T-cell (primary cell): ENCODE results near the gene ACAA2. TPM values are rescaled to one million over a fixed set of nuclear protein-coding genes. Genes with fewer than 3 reads are reported as not detected.

Experiments used
- ATAC-seq, 4 experiments: fragments of 200-7000 bp in 3 of 4; fragments of 150-1000 bp in 1 of 4; cut with Tn5 transposase; replicated peaks in 1 of 4; 1 replicate in 3 of 4; 2 replicates in 1 of 4; pipeline ENCODE4 v1.10.0; 2021; ENCODE audit warnings: moderate library complexity in 3 of 4, mild to moderate bottlenecking in 2 of 4, moderate number of reproducible peaks in 1 of 4
- CTCF ChIA-PET, 2 donors: fragments of 300-600 bp; sonication (Branson Sonifier 250); formaldehyde crosslinking; loops; one replicate each; lab custom pipeline; 2022; ENCODE audit warnings: antibody characterized with exemption in 2 of 2; lab: Charles Lee
- POLR2A ChIA-PET, 2 donors: fragments of 300-600 bp; sonication (Branson Sonifier 250); formaldehyde crosslinking; loops; one replicate each; lab custom pipeline; 2022; ENCODE audit warnings: antibody characterized with exemption in 2 of 2; lab: Charles Lee
- DNase-seq, 35 experiments: peaks; one replicate each; pipeline versions ENCODE4 v3.0.0 to v3.0.0-alpha.2; 2013 to 2023
- H3K27ac ChIP-seq: one replicate; pipeline ENCODE4 v1.5.1; 2013; ENCODE audit warnings: low read length
- H3K27me3 ChIP-seq, 2 experiments: replicated peaks in 1 of 2; 1 replicate in 1 of 2; 2 replicates in 1 of 2; pipeline versions ENCODE4 v1.6.1 to v1.7.0; 2013; ENCODE audit warnings: low read length in 1 of 2, mixed read lengths in 1 of 2; ENCODE audit not compliant: control insufficient read depth in 2 of 2, insufficient read depth in 2 of 2; ENCODE audit errors: extremely low read depth in 1 of 2
- H3K36me3 ChIP-seq, 2 donors: 1 replicate in 1 of 2; 2 replicates in 1 of 2; pipeline versions ENCODE4 v1.6.1 to v1.7.0; 2013; ENCODE audit warnings: low read length in 1 of 2; ENCODE audit not compliant: control insufficient read depth in 2 of 2, insufficient read depth in 1 of 2; ENCODE audit errors: extremely low read depth in 1 of 2
- H3K4me1 ChIP-seq, 2 experiments: 1 replicate in 1 of 2; 2 replicates in 1 of 2; pipeline versions ENCODE4 v1.6.1 to v1.7.0; 2013; ENCODE audit warnings: low read length in 2 of 2, mixed read lengths in 1 of 2; ENCODE audit not compliant: insufficient read depth in 2 of 2, control insufficient read depth in 1 of 2; ENCODE audit errors: extremely low read depth in 1 of 2
- H3K4me3 ChIP-seq, 2 donors: 1 replicate in 1 of 2; 2 replicates in 1 of 2; pipeline versions ENCODE4 v1.5.1 to v1.7.0; 2013; ENCODE audit warnings: mild to moderate bottlenecking in 2 of 2, low read length in 1 of 2, moderate library complexity in 1 of 2; ENCODE audit not compliant: control insufficient read depth in 1 of 2; ENCODE audit errors: extremely low read depth in 1 of 2
- H3K9me3 ChIP-seq: 2 replicates; pipeline ENCODE4 v1.7.0; 2013
- H3K27ac Mint-ChIP-seq, 2 donors: one replicate each; pipeline ENCODE4 v1.8.0; 2020 to 2021; ENCODE audit warnings: mild to moderate bottlenecking in 2 of 2, mixed read lengths in 2 of 2
- H3K27me3 Mint-ChIP-seq, 2 donors: one replicate each; pipeline ENCODE4 v1.8.0; 2021 to 2022; ENCODE audit warnings: mixed read lengths in 2 of 2
- H3K36me3 Mint-ChIP-seq: one replicate; pipeline ENCODE4 v1.8.0; 2021; ENCODE audit warnings: mixed read lengths
- H3K4me1 Mint-ChIP-seq, 3 donors: one replicate each; pipeline ENCODE4 v1.8.0; 2020 to 2022; ENCODE audit warnings: mixed read lengths in 3 of 3, mild to moderate bottlenecking in 1 of 3
- H3K4me3 Mint-ChIP-seq, 3 donors: one replicate each; pipeline ENCODE4 v1.8.0; 2020 to 2022; ENCODE audit warnings: mild to moderate bottlenecking in 3 of 3, mixed read lengths in 3 of 3, moderate library complexity in 3 of 3
- H3K9me3 Mint-ChIP-seq, 3 donors: one replicate each; pipeline ENCODE4 v1.8.0; 2020 to 2022; ENCODE audit warnings: mixed read lengths in 3 of 3
- WGBS: methylation state at CpG from one replicate; pipeline ENCODE4 v1.1.5; 2013; ENCODE audit warnings: missing lambda C conversion rate; ENCODE audit not compliant: insufficient coverage; 5-methylcytosine and 5-hydroxymethylcytosine counted together
- total RNA-seq, 35 experiments: library from RNA in 6 of 35; stranded (reverse) in 6 of 35; fragments of 120-200 nt in 1 of 35; gene quantifications; one replicate each; pipeline versions ENCODE4 v1.2.1 to v1.2.4 and lab custom pipeline; 2013 to 2026

Gene ACAA2
- total RNA-seq, 5 donors from 2014 or later (not counting 1 experiment from before 2014, with no cell fraction given) = 20.1 to 34.1 (median 28.3) TPM

DNA sequence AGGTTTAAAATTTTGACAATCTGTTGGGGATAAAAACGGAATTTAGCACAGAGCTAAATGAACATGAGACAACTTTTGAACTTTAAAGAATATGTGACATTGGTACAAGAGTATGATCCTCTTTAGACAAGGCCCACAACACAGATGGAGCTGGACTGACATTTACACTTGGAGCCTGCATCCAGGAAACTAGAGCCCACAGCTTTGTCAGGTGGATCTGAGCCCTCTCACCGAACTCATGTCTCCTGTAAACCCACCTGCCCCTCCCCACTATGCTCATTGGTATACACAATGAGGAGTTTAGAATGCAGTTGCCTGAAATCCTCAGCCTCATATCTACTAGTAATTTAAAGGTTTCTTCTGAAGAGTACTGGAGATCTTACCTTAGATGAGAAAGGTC is 22.1 kb upstream of the ACAA2 start:
- Histone ChIP-seq H3K27me3 (no peaks in the 10 kb centered on the region), H3K4me1 (no peaks in the 10 kb centered on the region), H3K9me3 (no peaks in the 10 kb centered on the region), H3K27ac (no peak overlapping the region), H3K36me3 (no peaks in the 10 kb centered on the region), H3K4me3 (no peak overlapping the region)
- H3K27ac Mint-ChIP-seq = no peak overlapping the region
- no CpG with 5 or more reads among the region's 2 CpGs for WGBS
- no peak overlapping the region for H3K4me3 Mint-ChIP-seq
- ChIA-PET POLR2A (interaction anchor here in 1 of 2 donors (0.7 kb wide), 1 partner anchor 26 kb away, joined by 4 read pairs; no protein-coding TSS in a partner anchor), CTCF (no interaction called here)
- no peaks in the 10 kb centered on the region for H3K4me1 Mint-ChIP-seq
- H3K9me3 Mint-ChIP-seq = peaks cover 0 to 6% (median 2%) of the 10 kb centered on the region in 3 donors
- H3K36me3 Mint-ChIP-seq = no peaks in the 10 kb centered on the region
- H3K27me3 Mint-ChIP-seq = no peaks in the 10 kb centered on the region
- ATAC-seq (no peak), DNase-seq (no peak)

DNA sequence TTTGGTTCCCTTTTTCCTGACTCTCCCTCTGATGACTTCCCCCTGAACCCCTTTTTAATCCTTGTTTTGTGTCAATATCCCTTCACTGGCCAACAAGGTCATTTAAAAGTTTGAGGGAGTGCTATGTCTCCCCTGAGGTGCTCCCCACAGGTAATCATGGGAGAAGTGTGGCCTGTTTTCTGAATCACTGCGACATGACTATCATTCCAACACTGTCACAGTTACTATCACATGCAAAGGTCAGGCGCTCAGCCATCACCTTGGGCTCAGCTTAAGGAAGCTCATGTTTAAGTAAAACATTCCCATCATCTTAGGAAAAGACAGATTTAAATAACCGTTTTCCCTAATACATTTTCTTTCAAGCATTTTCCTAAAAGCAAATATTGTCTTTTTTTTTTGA is 20.9 kb upstream of the ACAA2 start:
- ChIA-PET CTCF (no interaction called here), POLR2A (no interaction called here)
- DNase-seq = no peak
- no peaks in the 10 kb centered on the region for H3K27me3 ChIP-seq
- H3K4me3 ChIP-seq = no peak overlapping the region
- no peak overlapping the region for H3K27ac ChIP-seq
- Mint-ChIP-seq H3K27me3 (no peaks in the 10 kb centered on the region), H3K9me3 (peaks cover 0 to 9% (median 2%) of the 10 kb centered on the region in 3 donors), H3K4me1 (no peaks in the 10 kb centered on the region), H3K27ac (no peak overlapping the region), H3K36me3 (no peaks in the 10 kb centered on the region), H3K4me3 (no peak overlapping the region)
- no peaks in the 10 kb centered on the region for H3K36me3 ChIP-seq
- no peaks in the 10 kb centered on the region for H3K9me3 ChIP-seq
- ATAC-seq = no peak
- H3K4me1 ChIP-seq = no peaks in the 10 kb centered on the region
- WGBS = 100% methylated on average over 1 of the region's 3 CpGs

DNA sequence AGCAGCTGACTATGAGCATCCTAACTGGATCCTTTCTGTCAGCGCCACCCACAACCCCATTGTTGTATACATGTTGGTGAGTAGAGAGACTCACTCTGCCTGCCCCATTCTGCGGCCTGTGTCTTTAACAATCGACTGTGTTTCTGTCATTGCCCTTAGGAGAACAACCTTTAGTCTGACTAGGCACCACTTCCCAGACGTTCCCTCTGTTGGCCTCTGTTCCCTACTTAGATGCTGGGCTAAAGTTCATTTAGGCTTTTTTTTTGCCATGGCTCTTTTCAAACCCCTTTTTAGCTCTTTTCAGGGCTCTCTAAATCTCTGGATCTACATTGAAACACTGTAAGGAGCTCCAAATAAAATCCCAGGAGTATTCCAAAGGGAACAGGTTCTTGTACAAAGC is 20.5 kb upstream of the ACAA2 start:
- no peaks in the 10 kb centered on the region for H3K4me1 Mint-ChIP-seq
- 60% methylated on average over 1 of the region's 4 CpGs for WGBS
- CTCF ChIA-PET = no interaction called here
- Histone ChIP-seq H3K36me3 (no peaks in the 10 kb centered on the region), H3K27me3 (no peaks in the 10 kb centered on the region), H3K27ac (no peak overlapping the region), H3K4me3 (no peak overlapping the region), H3K9me3 (no peaks in the 10 kb centered on the region), H3K4me1 (no peaks in the 10 kb centered on the region)
- H3K27ac Mint-ChIP-seq = no peak overlapping the region
- no peak overlapping the region for H3K4me3 Mint-ChIP-seq
- DNase-seq (no peak), ATAC-seq (no peak)
- H3K9me3 Mint-ChIP-seq = peaks cover 0 to 10% (median 2%) of the 10 kb centered on the region in 3 donors
- POLR2A ChIA-PET = no interaction called here
- no peaks in the 10 kb centered on the region for H3K27me3 Mint-ChIP-seq
- no peaks in the 10 kb centered on the region for H3K36me3 Mint-ChIP-seq

DNA sequence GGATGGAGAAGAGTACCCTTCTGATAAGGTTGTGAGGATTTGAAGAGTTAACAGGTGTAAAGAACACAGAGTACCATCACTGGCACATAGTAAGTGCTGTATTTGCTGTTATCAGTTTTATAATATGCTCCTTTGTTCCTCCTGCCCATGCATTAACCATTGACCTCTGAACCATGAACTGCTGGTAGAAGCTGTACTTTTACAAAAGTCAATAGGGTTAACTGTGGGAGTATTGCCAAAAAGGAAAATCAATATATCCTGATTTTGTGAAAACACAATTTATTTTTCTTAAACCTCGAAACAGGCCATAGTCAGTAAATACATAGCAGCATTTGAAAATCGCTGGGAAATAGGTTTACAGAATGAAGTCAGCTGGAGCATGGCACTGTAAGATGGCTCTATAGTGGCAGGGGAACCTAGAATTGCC is 18.9 kb upstream of the ACAA2 start:
- Histone ChIP-seq H3K4me3 (no peak overlapping the region), H3K27ac (no peak overlapping the region), H3K4me1 (no peaks in the 10 kb centered on the region), H3K36me3 (no peaks in the 10 kb centered on the region), H3K9me3 (no peaks in the 10 kb centered on the region), H3K27me3 (no peaks in the 10 kb centered on the region)
- no peak for DNase-seq
- Mint-ChIP-seq H3K4me3 (no peak overlapping the region), H3K27ac (no peak overlapping the region), H3K9me3 (peaks cover 5 to 15% (median 7%) of the 10 kb centered on the region in 3 donors), H3K36me3 (peaks cover 4% of the 10 kb centered on the region), H3K4me1 (no peaks in the 10 kb centered on the region), H3K27me3 (no peaks in the 10 kb centered on the region)
- CTCF ChIA-PET = no interaction called here
- POLR2A ChIA-PET = no interaction called here
- no peak for ATAC-seq
- 100% methylated on average over 1 of the region's 2 CpGs for WGBS

DNA sequence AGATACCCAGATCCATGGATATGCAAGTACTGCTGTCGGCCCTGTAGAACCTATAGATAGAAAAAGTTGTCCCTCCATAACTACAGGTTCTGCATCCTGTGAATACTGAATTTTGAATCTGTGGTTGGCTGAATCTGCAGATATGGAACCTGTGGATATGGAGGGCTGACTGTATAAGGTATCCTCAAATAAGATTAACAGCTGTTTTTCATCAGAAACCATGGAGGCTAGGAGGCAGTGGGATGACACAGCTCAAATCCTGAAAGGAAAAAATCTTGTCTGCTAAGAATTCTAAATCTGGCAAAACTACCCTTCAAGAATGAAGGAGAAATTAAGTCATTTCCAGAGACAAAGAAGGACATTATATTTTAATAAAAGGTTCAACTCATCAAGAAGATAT is 14.7 kb upstream of the ACAA2 start:
- ChIA-PET CTCF (no interaction called here), POLR2A (interaction anchor here in 1 of 2 donors (0.7 kb wide), 1 partner anchor 96 kb away, joined by 14 read pairs; no protein-coding TSS in a partner anchor)
- no peak overlapping the region for H3K27ac Mint-ChIP-seq
- H3K9me3 ChIP-seq = no peaks in the 10 kb centered on the region
- H3K36me3 Mint-ChIP-seq = peaks cover 4% of the 10 kb centered on the region
- no CpG with 5 or more reads among the region's 1 CpG for WGBS
- no peak overlapping the region for H3K27ac ChIP-seq
- no peak overlapping the region for H3K4me3 Mint-ChIP-seq
- H3K27me3 ChIP-seq = peaks cover 0 to 2% of the 10 kb centered on the region in 2 experiments
- ATAC-seq (no peak), DNase-seq (no peak)
- no peak overlapping the region for H3K4me3 ChIP-seq
- no peaks in the 10 kb centered on the region for H3K4me1 ChIP-seq
- peaks cover 5 to 19% (median 7%) of the 10 kb centered on the region in 3 donors for H3K9me3 Mint-ChIP-seq
- peaks cover 0 to 4% of the 10 kb centered on the region in 2 donors for H3K27me3 Mint-ChIP-seq
- peaks cover 0 to 2% (median 0%) of the 10 kb centered on the region in 3 donors for H3K4me1 Mint-ChIP-seq
- no peaks in the 10 kb centered on the region for H3K36me3 ChIP-seq

DNA sequence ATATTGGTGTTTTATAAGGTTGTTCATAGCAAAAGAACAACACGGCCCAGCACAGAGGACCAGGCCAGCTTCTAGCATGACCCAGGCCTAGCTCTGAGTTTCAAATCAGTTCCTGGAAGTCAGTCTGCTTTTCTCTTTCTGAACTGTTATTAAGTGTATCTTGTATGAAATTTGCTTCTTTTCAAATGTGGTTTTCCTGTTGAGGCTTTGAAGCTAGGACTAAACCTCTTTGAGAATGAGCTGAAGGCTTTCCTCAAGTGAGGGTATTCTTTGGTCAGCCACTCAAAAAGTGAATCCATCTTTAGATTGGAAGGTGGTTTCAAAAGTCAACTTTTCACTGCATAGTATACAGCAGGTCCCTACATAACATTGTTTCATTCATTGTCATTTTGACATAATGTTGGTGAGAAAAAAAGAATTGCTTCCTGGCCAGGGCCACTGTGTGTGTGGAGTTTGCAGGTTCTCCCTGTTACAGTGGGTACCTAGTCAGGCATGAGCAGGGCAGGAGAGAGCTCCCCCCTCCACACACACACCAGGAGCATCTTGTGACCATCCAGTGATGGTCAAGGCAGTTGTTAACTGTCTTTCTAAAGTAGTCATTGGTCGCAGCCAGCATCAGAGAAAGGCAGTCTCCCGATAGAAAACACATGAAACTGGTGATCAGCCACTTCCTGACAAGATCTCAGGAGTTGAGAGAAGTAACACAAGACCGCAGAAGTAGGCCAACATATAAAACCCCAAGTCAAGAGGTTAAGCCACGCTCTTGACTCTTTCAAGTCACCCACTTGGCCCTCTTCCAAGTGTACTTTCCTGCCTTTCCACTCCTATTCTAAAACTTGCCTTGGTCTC is 6.7 kb upstream of the ACAA2 start:
- no peaks in the 10 kb centered on the region for H3K27me3 Mint-ChIP-seq
- peak in 33 of 35 experiments; percentile 6 to 78 (median 50) for DNase-seq
- peaks cover 61 to 68% (median 66%) of the 10 kb centered on the region in 3 donors for H3K4me1 Mint-ChIP-seq
- H3K36me3 Mint-ChIP-seq = peaks cover 5% of the 10 kb centered on the region
- Histone ChIP-seq H3K27ac (peak overlapping the region; percentile 70), H3K4me3 (peak overlapping the region; percentile 11 to 32), H3K36me3 (no peaks in the 10 kb centered on the region), H3K4me1 (peaks cover 23 to 49% of the 10 kb centered on the region in 2 experiments), H3K27me3 (no peaks in the 10 kb centered on the region), H3K9me3 (no peaks in the 10 kb centered on the region)
- peak overlapping the region; percentile 88 to 93 for H3K27ac Mint-ChIP-seq
- CTCF ChIA-PET = interaction anchor here (0.6 to 1.2 kb wide), 4 partner anchors 11 to 537 kb away, joined by 3 to 9 read pairs (median 4); no protein-coding TSS in a partner anchor
- WGBS = 0% methylated on average over 5 of the region's 5 CpGs
- POLR2A ChIA-PET = no interaction called here
- peak; percentile 88 to 92 (median 91) for ATAC-seq
- peak overlapping the region; percentile 56 to 81 (median 60) for H3K4me3 Mint-ChIP-seq
- no peaks in the 10 kb centered on the region for H3K9me3 Mint-ChIP-seq
